Measurements from ENCODE around the gene YIF1A.

DNA sequence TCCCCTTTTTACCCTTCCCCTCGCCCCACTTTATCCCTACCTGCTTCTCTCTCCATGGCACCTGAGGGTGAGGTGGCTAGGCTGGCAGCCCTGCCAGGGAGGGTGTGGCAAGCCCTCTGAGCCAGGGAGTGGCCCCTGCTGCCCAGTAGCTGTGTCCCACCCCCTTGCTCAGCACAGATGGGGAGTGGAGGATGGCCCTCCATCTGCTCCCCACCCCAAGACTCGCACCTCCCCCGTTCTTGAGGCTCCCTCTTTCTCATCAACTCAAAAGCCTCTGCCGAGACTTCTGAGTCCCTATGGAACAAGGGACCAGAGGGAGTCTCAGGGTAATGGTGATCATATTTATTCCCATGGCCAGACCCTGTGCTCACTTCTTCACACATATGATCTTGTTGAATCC, 4.4 kb upstream of the YIF1A start:
- no peak for TF ChIP-seq POLR2AphosphoS5 (IDR thresholded peaks at IDR 0.05)
- TF ChIP-seq, protein P1, sequence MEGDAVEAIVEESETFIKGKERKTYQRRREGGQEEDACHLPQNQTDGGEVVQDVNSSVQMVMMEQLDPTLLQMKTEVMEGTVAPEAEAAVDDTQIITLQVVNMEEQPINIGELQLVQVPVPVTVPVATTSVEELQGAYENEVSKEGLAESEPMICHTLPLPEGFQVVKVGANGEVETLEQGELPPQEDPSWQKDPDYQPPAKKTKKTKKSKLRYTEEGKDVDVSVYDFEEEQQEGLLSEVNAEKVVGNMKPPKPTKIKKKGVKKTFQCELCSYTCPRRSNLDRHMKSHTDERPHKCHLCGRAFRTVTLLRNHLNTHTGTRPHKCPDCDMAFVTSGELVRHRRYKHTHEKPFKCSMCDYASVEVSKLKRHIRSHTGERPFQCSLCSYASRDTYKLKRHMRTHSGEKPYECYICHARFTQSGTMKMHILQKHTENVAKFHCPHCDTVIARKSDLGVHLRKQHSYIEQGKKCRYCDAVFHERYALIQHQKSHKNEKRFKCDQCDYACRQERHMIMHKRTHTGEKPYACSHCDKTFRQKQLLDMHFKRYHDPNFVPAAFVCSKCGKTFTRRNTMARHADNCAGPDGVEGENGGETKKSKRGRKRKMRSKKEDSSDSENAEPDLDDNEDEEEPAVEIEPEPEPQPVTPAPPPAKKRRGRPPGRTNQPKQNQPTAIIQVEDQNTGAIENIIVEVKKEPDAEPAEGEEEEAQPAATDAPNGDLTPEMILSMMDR (IDR thresholded peaks at IDR 0.05; ENCODE audit: poor library complexity, severe bottlenecking): no peak
- no peak for TF ChIP-seq SMC3 (conservative IDR thresholded peaks at IDR 0.05; ENCODE audit: poor library complexity)
- no peak for TF ChIP-seq RAD21 (conservative IDR thresholded peaks at IDR 0.05)

All from neural cell (in vitro differentiated cells).